ENCODE results near the gene DTX3. TPM values are rescaled to one million over a fixed set of nuclear protein-coding genes. Genes with fewer than 3 reads are reported as not detected.
"Not testable (repeated sequence)": the region's sequence is repeated elsewhere in the genome, so short reads cannot be mapped to it uniquely, and the experiment has no call there.

The DTX3 gene
- total RNA-seq, 2 experiments from 2014 or later, result 15.4 to 17.8 TPM

GRCh38 chr12:57584050-57584449 is 20.6 kb upstream of the DTX3 start:
- Mint-ChIP-seq H3K27me3 (ENCODE audit: low read depth) (no peaks in the 10 kb centered on the region), H3K27ac (no peak overlapping the region), H3K4me3 (no peak overlapping the region), H3K4me1 (ENCODE audit: low read depth) (peaks cover 6% of the 10 kb centered on the region), H3K9me3 (ENCODE audit: insufficient read depth) (no peaks in the 10 kb centered on the region), H3K36me3 (ENCODE audit: low read depth) (no peaks in the 10 kb centered on the region)
- CTCF ChIA-PET, result interaction anchor here (0.7 to 5.9 kb wide), 33 partner anchors 8 to 315 kb away, joined by 3 to 87 read pairs (median 5); partner anchors contain the start of genes ARHGEF25, B4GALNT1, DCTN2 and DDIT3
- POLR2A ChIA-PET, result interaction anchor here (0.7 to 0.8 kb wide), 2 partner anchors 9 to 125 kb away, joined by 3 to 4 read pairs; no protein-coding TSS in a partner anchor
- ATAC-seq, result no peak
- no peak for DNase-seq

- H3K36me3 Mint-ChIP-seq (ENCODE audit: low read depth), result no peaks in the 10 kb centered on the region
- DNase-seq (no peak), ATAC-seq (no peak)
- H3K4me1 Mint-ChIP-seq (ENCODE audit: low read depth), result peaks cover 6% of the 10 kb centered on the region
- ChIA-PET CTCF (interaction anchor here (0.8 to 5.9 kb wide), 15 partner anchors 8 to 172 kb away, joined by 3 to 87 read pairs (median 20); partner anchors contain the start of genes B4GALNT1, PIP4K2C and TSPAN31), POLR2A (interaction anchor here (0.7 kb wide), 1 partner anchor 108 kb away, joined by 7 read pairs; no protein-coding TSS in a partner anchor)
- no peaks in the 10 kb centered on the region for H3K27me3 Mint-ChIP-seq (ENCODE audit: low read depth)
- H3K27ac Mint-ChIP-seq, result no peak overlapping the region
- no peaks in the 10 kb centered on the region for H3K9me3 Mint-ChIP-seq (ENCODE audit: insufficient read depth)
- H3K4me3 Mint-ChIP-seq, result no peak overlapping the region
These were observed 19.9 kb upstream of the DTX3 start for GRCh38 chr12:57584690-57585089.

- Mint-ChIP-seq H3K27me3 (ENCODE audit: low read depth) (no peaks in the 10 kb centered on the region), H3K4me1 (ENCODE audit: low read depth) (peaks cover 6% of the 10 kb centered on the region), H3K4me3 (no peak overlapping the region), H3K9me3 (ENCODE audit: insufficient read depth) (no peaks in the 10 kb centered on the region), H3K27ac (no peak overlapping the region), H3K36me3 (ENCODE audit: low read depth) (no peaks in the 10 kb centered on the region)
- ChIA-PET POLR2A (interaction anchor here (0.6 to 0.7 kb wide), 4 partner anchors 15 to 160 kb away, joined by 3 to 7 read pairs (median 4); no protein-coding TSS in a partner anchor), CTCF (interaction anchor here (0.8 to 5.9 kb wide), 11 partner anchors 7 to 172 kb away, joined by 3 to 87 read pairs (median 26); partner anchors contain the start of genes B4GALNT1 and PIP4K2C)
- DNase-seq, result no peak
- no peak for ATAC-seq
These were observed 19.5 kb upstream of the DTX3 start for GRCh38 chr12:57585156-57585555.

- no peaks in the 10 kb centered on the region for H3K36me3 Mint-ChIP-seq (ENCODE audit: low read depth)
- H3K27me3 Mint-ChIP-seq (ENCODE audit: low read depth), result no peaks in the 10 kb centered on the region
- ChIA-PET CTCF (interaction anchor here (1.6 to 5.9 kb wide), 3 partner anchors 35 to 48 kb away, joined by 5 to 87 read pairs (median 32); partner anchors contain the start of gene B4GALNT1), POLR2A (no interaction called here)
- H3K27ac Mint-ChIP-seq, result no peak overlapping the region
- H3K4me1 Mint-ChIP-seq (ENCODE audit: low read depth), result peaks cover 11% of the 10 kb centered on the region
- no peaks in the 10 kb centered on the region for H3K9me3 Mint-ChIP-seq (ENCODE audit: insufficient read depth)
- no peak for ATAC-seq
- no peak overlapping the region for H3K4me3 Mint-ChIP-seq
- DNase-seq, result no peak
These were observed 18.5 kb upstream of the DTX3 start for GRCh38 chr12:57586128-57586527.

- CTCF ChIA-PET, result interaction anchor here (1.0 kb wide), 1 partner anchor 28 kb away, joined by 4 read pairs; no protein-coding TSS in a partner anchor
These were observed 17.7 kb upstream of the DTX3 start for GRCh38 chr12:57586832-57587429.

GRCh38 chr12:57588951-57589610 is 15.5 kb upstream of the DTX3 start:
- CTCF ChIA-PET, result interaction anchor here (2.6 kb wide), 1 partner anchor 31 kb away, joined by 10 read pairs; no protein-coding TSS in a partner anchor
- DNase-seq; POLR2A ChIA-PET; H3K27ac Mint-ChIP-seq; H3K27me3 Mint-ChIP-seq (ENCODE audit: low read depth); H3K36me3 Mint-ChIP-seq (ENCODE audit: low read depth); ATAC-seq; H3K4me3 Mint-ChIP-seq; H3K9me3 Mint-ChIP-seq (ENCODE audit: insufficient read depth): not testable (repeated sequence)
- peaks cover 28% of the 10 kb centered on the region for H3K4me1 Mint-ChIP-seq (ENCODE audit: low read depth)

More at GRCh38 chr12:57586832-57587429, 17.7 kb upstream of the DTX3 start:
- H3K27ac Mint-ChIP-seq, result no peak overlapping the region
- DNase-seq (no peak), ATAC-seq (no peak)
- no peak overlapping the region for H3K4me3 Mint-ChIP-seq
- H3K36me3 Mint-ChIP-seq (ENCODE audit: low read depth), result no peaks in the 10 kb centered on the region
- H3K9me3 Mint-ChIP-seq (ENCODE audit: insufficient read depth), result no peaks in the 10 kb centered on the region
- POLR2A ChIA-PET, result no interaction called here
- H3K27me3 Mint-ChIP-seq (ENCODE audit: low read depth), result no peaks in the 10 kb centered on the region
- peaks cover 16% of the 10 kb centered on the region for H3K4me1 Mint-ChIP-seq (ENCODE audit: low read depth)

GRCh38 chr12:57590479-57590863 is 14.2 kb upstream of the DTX3 start:
- Mint-ChIP-seq H3K4me1 (ENCODE audit: low read depth) (peaks cover 28% of the 10 kb centered on the region), H3K36me3 (ENCODE audit: low read depth) (peaks cover 14% of the 10 kb centered on the region), H3K4me3 (peak overlapping the region; percentile 85), H3K27me3 (ENCODE audit: low read depth) (no peaks in the 10 kb centered on the region), H3K9me3 (ENCODE audit: insufficient read depth) (no peaks in the 10 kb centered on the region), H3K27ac (peak overlapping the region; percentile 84)
- ChIA-PET POLR2A (interaction anchor here (1.0 to 2.4 kb wide), 6 partner anchors 9 to 129 kb away, joined by 3 to 12 read pairs (median 4); partner anchors contain the start of gene ARHGEF25), CTCF (interaction anchor here (0.6 to 4.8 kb wide), 5 partner anchors 8 to 167 kb away, joined by 3 to 49 read pairs (median 4); partner anchors contain the start of gene B4GALNT1)
- no peak for ATAC-seq
- no peak for DNase-seq

GRCh38 chr12:57590864-57591781 is 13.5 kb upstream of the DTX3 start, which contains the start of gene PIP4K2C:
Gene PIP4K2C (plus strand): TSS chr12:57591192. CDS start chr12:57591290, 98 bp downstream.
- Mint-ChIP-seq H3K27me3 (ENCODE audit: low read depth) (no peaks in the 10 kb centered on the region), H3K4me3 (peak within 1 kb of the TSS; percentile 85), H3K36me3 (ENCODE audit: low read depth) (peaks cover 18% of the 10 kb centered on the region), H3K4me1 (ENCODE audit: low read depth) (peaks cover 28% of the 10 kb centered on the region), H3K9me3 (ENCODE audit: insufficient read depth) (no peaks in the 10 kb centered on the region), H3K27ac (peak within 1 kb of the TSS; percentile 84)
- POLR2A ChIA-PET, result interaction anchor here (0.7 to 2.4 kb wide), 8 partner anchors 9 to 129 kb away, joined by 3 to 12 read pairs (median 4); partner anchors contain the start of gene ARHGEF25
- CTCF ChIA-PET, result interaction anchor here (0.9 to 4.8 kb wide), 7 partner anchors 8 to 166 kb away, joined by 3 to 49 read pairs (median 4); partner anchors contain the start of genes ARHGEF25 and B4GALNT1
- DNase-seq (peak; percentile 85), ATAC-seq (peak; percentile 96)

GRCh38 chr12:57591782-57592325 is 12.8 kb upstream of the DTX3 start:
- CTCF ChIA-PET, result interaction anchor here (0.9 to 4.8 kb wide), 9 partner anchors 8 to 165 kb away, joined by 3 to 49 read pairs (median 4); partner anchors contain the start of gene ARHGEF25
- peak overlapping the region; percentile 85 for H3K4me3 Mint-ChIP-seq
- no peak for DNase-seq
- H3K36me3 Mint-ChIP-seq (ENCODE audit: low read depth), result peaks cover 21% of the 10 kb centered on the region
- POLR2A ChIA-PET, result interaction anchor here (0.7 to 2.4 kb wide), 6 partner anchors 8 to 72 kb away, joined by 3 to 12 read pairs (median 4); partner anchors contain the start of gene ARHGEF25
- H3K27ac Mint-ChIP-seq, result peak overlapping the region; percentile 84
- peaks cover 28% of the 10 kb centered on the region for H3K4me1 Mint-ChIP-seq (ENCODE audit: low read depth)
- no peaks in the 10 kb centered on the region for H3K27me3 Mint-ChIP-seq (ENCODE audit: low read depth)
- ATAC-seq, result no peak
- no peaks in the 10 kb centered on the region for H3K9me3 Mint-ChIP-seq (ENCODE audit: insufficient read depth)

- no peaks in the 10 kb centered on the region for H3K9me3 Mint-ChIP-seq (ENCODE audit: insufficient read depth)
- ATAC-seq, result no peak
These were observed 12.0 kb upstream of the DTX3 start for GRCh38 chr12:57592551-57593165.

More at GRCh38 chr12:57592551-57593165, 12.0 kb upstream of the DTX3 start:
- Mint-ChIP-seq H3K4me1 (ENCODE audit: low read depth) (peaks cover 28% of the 10 kb centered on the region), H3K27ac (no peak overlapping the region), H3K27me3 (ENCODE audit: low read depth) (no peaks in the 10 kb centered on the region), H3K4me3 (peak overlapping the region; percentile 85), H3K36me3 (ENCODE audit: low read depth) (peaks cover 26% of the 10 kb centered on the region)
- CTCF ChIA-PET, result interaction anchor here (0.9 to 4.8 kb wide), 9 partner anchors 10 to 164 kb away, joined by 3 to 49 read pairs (median 4); no protein-coding TSS in a partner anchor
- POLR2A ChIA-PET, result interaction anchor here (0.7 to 2.2 kb wide), 3 partner anchors 13 to 73 kb away, joined by 3 to 12 read pairs (median 5); no protein-coding TSS in a partner anchor
- DNase-seq, result no peak
